Activated CD4-positive, alpha-beta T cell treated with anti-CD3 and anti-CD28 coated beads, Interleukin-2, amount 10 ng/mL, durations not matched to agents 24 days and 14 days (primary cell): ENCODE data around the gene MROH2B. TPM values are rescaled to one million over a fixed set of nuclear protein-coding genes. Genes with fewer than 3 reads are reported as not detected.

Source experiments
- DNase-seq: peaks from one replicate; pipeline ENCODE4 v3.0.0; 2022
- H3K27ac Mint-ChIP-seq: one replicate; pipeline ENCODE4 v1.8.0; 2022; ENCODE audit warnings: mild to moderate bottlenecking, mixed read lengths
- H3K27me3 Mint-ChIP-seq: one replicate; pipeline ENCODE4 v1.8.0; 2022; ENCODE audit warnings: mixed read lengths
- H3K36me3 Mint-ChIP-seq: one replicate; pipeline ENCODE4 v1.8.0; 2022; ENCODE audit warnings: low read depth, mild to moderate bottlenecking, mixed read lengths
- H3K4me1 Mint-ChIP-seq: one replicate; pipeline ENCODE4 v1.8.0; 2021; ENCODE audit warnings: mixed read lengths
- H3K4me3 Mint-ChIP-seq: one replicate; pipeline ENCODE4 v1.8.0; 2022; ENCODE audit warnings: mild to moderate bottlenecking, moderate library complexity, mixed read lengths
- H3K9me3 Mint-ChIP-seq: one replicate; pipeline ENCODE4 v1.8.0; 2021; ENCODE audit warnings: mixed read lengths
- intact Hi-C: fragments of 100-400 bp; cut with micrococcal nuclease; formaldehyde crosslinking; loops from one replicate; pipeline ENCODE4 v1.15.1; 2023
- total RNA-seq: library from RNA; stranded (reverse); gene quantifications from 2 replicates; pipeline ENCODE4 v1.2.3, GENCODE V29; 2022

Gene MROH2B
- total RNA-seq: not detected in 2 replicates

DNA sequence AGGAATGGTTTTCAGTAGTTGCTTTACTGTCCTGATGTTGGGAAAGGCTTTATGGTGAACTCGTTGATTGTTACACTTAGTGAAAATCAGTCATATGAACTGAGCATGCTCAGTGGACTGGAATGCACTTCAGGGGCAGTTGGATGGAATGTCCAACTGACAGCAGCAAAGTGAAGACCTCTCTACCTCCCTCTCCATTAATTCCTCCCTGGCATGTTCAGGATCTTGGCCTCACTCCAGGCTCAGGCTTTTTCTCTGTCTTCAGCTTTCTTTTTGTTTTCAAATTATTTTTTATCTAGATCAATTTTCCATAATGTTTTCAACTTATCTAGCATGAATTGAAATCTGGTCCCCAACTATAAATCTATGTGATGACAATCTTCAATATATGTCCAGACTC lies at the start of gene MROH2B:
Gene MROH2B, minus strand, starts transcription at position 101 of the 400 bp plus-strand sequence. CDS start 490 bp downstream, outside the sequence.
- DNase-seq: no peak
- Mint-ChIP-seq H3K36me3 (no peaks in the 10 kb centered on the region), H3K4me1 (no peaks in the 10 kb centered on the region), H3K4me3 (no peak within 1 kb of the TSS), H3K27ac (no peak within 1 kb of the TSS), H3K9me3 (no peaks in the 10 kb centered on the region), H3K27me3 (no peaks in the 10 kb centered on the region)
- intact Hi-C loops: no loop called here

DNA sequence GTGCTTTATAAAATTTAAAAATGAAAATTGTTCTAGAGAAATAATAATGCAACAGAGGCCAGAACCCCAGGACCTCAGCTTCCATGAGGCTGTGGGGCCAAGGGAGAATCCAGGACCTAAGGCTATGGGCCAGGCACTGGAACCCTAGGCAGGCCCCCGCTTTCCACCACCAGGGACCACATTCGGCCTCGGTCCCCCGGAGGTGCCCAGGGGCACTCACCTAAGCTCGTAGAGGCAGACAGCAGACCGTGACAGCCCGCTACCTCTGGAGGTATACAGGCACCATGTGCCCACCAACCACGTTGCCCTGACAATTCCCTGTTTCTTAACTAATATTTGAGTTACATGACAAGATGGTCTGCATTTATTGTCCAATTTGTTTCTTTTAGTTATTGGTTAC lies 49.5 kb upstream of the MROH2B start:
- peaks cover 6% of the 10 kb centered on the region for H3K9me3 Mint-ChIP-seq
- intact Hi-C loops: no loop called here
- H3K4me1 Mint-ChIP-seq: no peaks in the 10 kb centered on the region
- H3K36me3 Mint-ChIP-seq: no peaks in the 10 kb centered on the region
- DNase-seq: no peak
- H3K4me3 Mint-ChIP-seq: no peak overlapping the region
- no peaks in the 10 kb centered on the region for H3K27me3 Mint-ChIP-seq
- no peak overlapping the region for H3K27ac Mint-ChIP-seq

GRCh38 chr5:41118177-41118576 lies 47.0 kb upstream of the MROH2B start:
- no peak overlapping the region for H3K4me3 Mint-ChIP-seq
- H3K9me3 Mint-ChIP-seq: peaks cover 6% of the 10 kb centered on the region
- DNase-seq: no peak
- no peak overlapping the region for H3K27ac Mint-ChIP-seq
- no peaks in the 10 kb centered on the region for H3K4me1 Mint-ChIP-seq
- H3K36me3 Mint-ChIP-seq: no peaks in the 10 kb centered on the region
- intact Hi-C loops: no loop called here
- H3K27me3 Mint-ChIP-seq: no peaks in the 10 kb centered on the region

- H3K27me3 Mint-ChIP-seq: no peaks in the 10 kb centered on the region
- H3K36me3 Mint-ChIP-seq: no peaks in the 10 kb centered on the region
- H3K4me3 Mint-ChIP-seq: no peak overlapping the region
- no peaks in the 10 kb centered on the region for H3K9me3 Mint-ChIP-seq
- H3K4me1 Mint-ChIP-seq: no peaks in the 10 kb centered on the region
- intact Hi-C loops: no loop called here
- no peak for DNase-seq
- no peak overlapping the region for H3K27ac Mint-ChIP-seq
These were observed 44.1 kb upstream of the MROH2B start for GRCh38 chr5:41115281-41115680.

GRCh38 chr5:41112486-41113455 lies 41.6 kb upstream of the MROH2B start:
- intact Hi-C loops: no loop called here
- no peaks in the 10 kb centered on the region for H3K9me3 Mint-ChIP-seq

DNA sequence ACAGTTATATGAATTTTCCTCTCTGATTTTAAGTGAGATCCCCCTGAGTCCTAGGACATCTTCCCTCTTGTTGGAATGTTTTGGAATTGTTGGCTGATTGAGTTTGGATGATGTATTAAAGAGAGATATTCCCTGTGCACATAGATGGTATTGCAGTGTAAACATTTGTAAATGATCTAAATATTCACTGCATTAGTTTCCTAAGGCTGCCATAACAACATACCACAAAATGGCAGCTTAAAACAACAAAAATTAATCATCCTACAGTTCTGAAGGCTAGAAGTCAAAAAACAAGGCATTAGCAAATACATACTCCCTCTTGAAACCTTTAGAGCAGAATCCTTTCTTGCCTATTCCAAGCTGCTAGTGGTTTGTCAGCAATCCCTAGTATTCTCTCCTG lies 38.0 kb upstream of the MROH2B start:
- no peak overlapping the region for H3K27ac Mint-ChIP-seq
- H3K27me3 Mint-ChIP-seq: no peaks in the 10 kb centered on the region
- H3K4me1 Mint-ChIP-seq: no peaks in the 10 kb centered on the region

More at GRCh38 chr5:41112486-41113455, 41.6 kb upstream of the MROH2B start:
- no peak for DNase-seq
- Mint-ChIP-seq H3K36me3 (no peaks in the 10 kb centered on the region), H3K27me3 (no peaks in the 10 kb centered on the region), H3K4me1 (no peaks in the 10 kb centered on the region), H3K27ac (no peak overlapping the region), H3K4me3 (no peak overlapping the region)

GRCh38 chr5:41102341-41102740 lies 31.2 kb upstream of the MROH2B start:
- H3K27me3 Mint-ChIP-seq: no peaks in the 10 kb centered on the region
- H3K4me1 Mint-ChIP-seq: no peaks in the 10 kb centered on the region
- intact Hi-C loops: no loop called here
- H3K27ac Mint-ChIP-seq: no peak overlapping the region
- H3K9me3 Mint-ChIP-seq: no peaks in the 10 kb centered on the region
- H3K4me3 Mint-ChIP-seq: no peak overlapping the region
- no peak for DNase-seq
- no peaks in the 10 kb centered on the region for H3K36me3 Mint-ChIP-seq

More for the DNA sequence above, 38.0 kb upstream of the MROH2B start:
- intact Hi-C loops: no loop called here
- Mint-ChIP-seq H3K4me3 (no peak overlapping the region), H3K36me3 (no peaks in the 10 kb centered on the region), H3K9me3 (no peaks in the 10 kb centered on the region)
- no peak for DNase-seq

DNA sequence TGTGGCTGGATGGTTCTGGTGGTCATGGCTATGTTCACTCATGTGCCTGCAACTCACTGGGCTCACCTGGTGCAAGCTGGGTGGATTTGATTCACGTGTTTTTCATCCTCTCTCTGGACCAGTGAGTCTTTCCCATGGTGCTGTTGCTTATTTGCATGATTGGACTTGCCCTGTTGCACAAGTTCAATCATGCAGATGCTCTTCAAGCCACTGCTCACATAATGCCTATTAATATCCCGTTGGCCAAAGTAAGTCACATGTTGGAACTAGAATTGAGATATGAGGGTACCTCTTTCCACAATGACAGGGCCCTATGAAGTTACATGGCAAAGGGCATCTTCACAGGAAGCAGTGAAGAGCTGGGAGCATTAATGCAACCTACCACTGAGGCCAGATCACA lies 26.5 kb upstream of the MROH2B start:
- H3K36me3 Mint-ChIP-seq: no peaks in the 10 kb centered on the region

GRCh38 chr5:41095324-41096101 lies 24.4 kb upstream of the MROH2B start:
- Mint-ChIP-seq H3K36me3 (no peaks in the 10 kb centered on the region), H3K27ac (no peak overlapping the region), H3K4me3 (no peak overlapping the region), H3K27me3 (no peaks in the 10 kb centered on the region), H3K4me1 (no peaks in the 10 kb centered on the region), H3K9me3 (no peaks in the 10 kb centered on the region)
- intact Hi-C loops: no loop called here
- no peak for DNase-seq

More for the DNA sequence above, 26.5 kb upstream of the MROH2B start:
- no peak for DNase-seq
- Mint-ChIP-seq H3K9me3 (no peaks in the 10 kb centered on the region), H3K4me3 (no peak overlapping the region), H3K4me1 (no peaks in the 10 kb centered on the region), H3K27ac (no peak overlapping the region), H3K27me3 (no peaks in the 10 kb centered on the region)
- intact Hi-C loops: no loop called here

DNA sequence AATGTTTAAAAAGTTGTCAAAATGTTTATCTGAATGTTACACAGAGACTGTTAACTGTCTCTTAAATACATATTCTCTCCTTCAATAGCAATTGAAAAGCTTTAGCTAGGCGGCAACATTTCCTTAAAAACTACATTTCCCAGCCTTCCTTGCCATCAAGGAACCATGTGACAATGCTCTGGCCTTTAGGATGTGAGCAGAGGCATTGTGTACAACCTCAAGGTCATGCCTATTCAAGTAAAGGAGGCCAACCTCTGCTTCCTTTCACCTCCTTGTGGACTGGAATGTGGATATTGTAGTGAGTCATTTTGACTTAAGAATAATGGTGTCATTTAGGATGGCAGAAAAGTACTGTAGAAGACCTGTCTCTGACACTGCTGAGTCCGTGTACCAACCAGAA lies 23.7 kb upstream of the MROH2B start:
- Mint-ChIP-seq H3K36me3 (no peaks in the 10 kb centered on the region), H3K4me3 (no peak overlapping the region), H3K27ac (no peak overlapping the region), H3K4me1 (no peaks in the 10 kb centered on the region), H3K27me3 (no peaks in the 10 kb centered on the region), H3K9me3 (no peaks in the 10 kb centered on the region)
- DNase-seq: no peak
- intact Hi-C loops: no loop called here

DNA sequence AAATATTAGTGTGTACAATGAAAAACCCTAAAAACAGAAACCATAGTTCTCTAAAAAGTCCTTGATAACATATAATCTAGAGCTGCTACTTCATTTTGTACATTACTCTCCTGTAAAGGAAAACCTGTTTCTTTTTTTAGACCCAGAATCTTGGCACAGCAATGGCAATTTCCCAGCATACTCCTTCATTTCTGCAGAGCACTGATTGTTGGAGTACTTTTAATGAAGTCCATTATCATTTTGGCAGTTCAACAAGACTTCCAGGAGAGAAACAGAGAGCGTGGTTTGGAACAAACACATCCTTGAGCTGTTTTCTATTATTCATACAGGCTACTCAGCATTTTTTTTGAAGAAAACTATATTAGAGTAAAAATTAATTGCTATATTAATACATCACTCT lies 22.7 kb upstream of the MROH2B start:
- Mint-ChIP-seq H3K4me3 (no peak overlapping the region), H3K9me3 (no peaks in the 10 kb centered on the region), H3K27ac (no peak overlapping the region), H3K27me3 (no peaks in the 10 kb centered on the region), H3K36me3 (no peaks in the 10 kb centered on the region), H3K4me1 (no peaks in the 10 kb centered on the region)
- DNase-seq: no peak
- intact Hi-C loops: no loop called here

GRCh38 chr5:41087461-41087860 lies 16.3 kb upstream of the MROH2B start:
- H3K27me3 Mint-ChIP-seq: no peaks in the 10 kb centered on the region
- no peaks in the 10 kb centered on the region for H3K9me3 Mint-ChIP-seq
- no peak overlapping the region for H3K27ac Mint-ChIP-seq
- DNase-seq: no peak
- no peaks in the 10 kb centered on the region for H3K36me3 Mint-ChIP-seq
- no peak overlapping the region for H3K4me3 Mint-ChIP-seq
- intact Hi-C loops: no loop called here
- H3K4me1 Mint-ChIP-seq: no peaks in the 10 kb centered on the region

- H3K27ac Mint-ChIP-seq: no peak overlapping the region
- H3K9me3 Mint-ChIP-seq: peaks cover 3% of the 10 kb centered on the region
- no peak for DNase-seq
- H3K36me3 Mint-ChIP-seq: no peaks in the 10 kb centered on the region
- no peaks in the 10 kb centered on the region for H3K4me1 Mint-ChIP-seq
- H3K4me3 Mint-ChIP-seq: no peak overlapping the region
- intact Hi-C loops: no loop called here
- no peaks in the 10 kb centered on the region for H3K27me3 Mint-ChIP-seq
These were observed 12.2 kb upstream of the MROH2B start for GRCh38 chr5:41083306-41083705.

GRCh38 chr5:41071975-41072374 lies 833 bp upstream of the MROH2B start:
- no peaks in the 10 kb centered on the region for H3K36me3 Mint-ChIP-seq

More at GRCh38 chr5:41071975-41072374, 833 bp upstream of the MROH2B start:
- DNase-seq: no peak
- no peaks in the 10 kb centered on the region for H3K27me3 Mint-ChIP-seq
- intact Hi-C loops: no loop called here
- no peak overlapping the region for H3K27ac Mint-ChIP-seq
- no peaks in the 10 kb centered on the region for H3K4me1 Mint-ChIP-seq
- H3K4me3 Mint-ChIP-seq: no peak overlapping the region
- no peaks in the 10 kb centered on the region for H3K9me3 Mint-ChIP-seq
